H1 (cell line): ENCODE measurements around the gene DRD1. TPM values are rescaled to one million over a fixed set of nuclear protein-coding genes. Genes with fewer than 3 reads are reported as not detected.

Source experiments
- CHD7 ChIP-seq: fragments of 300-600 bp; sonication (generic); IDR thresholded peaks from 2 replicates; pipeline ENCODE4 v1.7.1; 2012; ENCODE audit warnings: low read length, moderate library complexity, mild to moderate bottlenecking, inconsistent platforms; ENCODE audit not compliant: insufficient replicate concordance
- KDM5A ChIP-seq: fragments of 200-600 bp; IDR thresholded peaks from 2 replicates; pipeline ENCODE4 v1.7.1; 2012; ENCODE audit warnings: mild to moderate bottlenecking, low read length, inconsistent platforms, mixed read lengths
- polyA plus RNA-seq, 7 experiments: library from polyadenylated mRNA; depleted of rRNA in 3 of 7; stranded (reverse) in 5 of 7; unstranded in 2 of 7; fragments of >200 nt in 5 of 7; fragments of 200-250 nt in 2 of 7; gene quantifications; 1 replicate in 5 of 7; 2 replicates in 1 of 7; 4 replicates in 1 of 7; pipeline versions ENCODE4 v1.2.1 to v1.2.3, GENCODE V29; 2011 to 2013; ENCODE audit warnings: missing spikeins in 2 of 7, mixed read lengths in 2 of 7
- total RNA-seq: library from RNA; stranded (reverse); fragmentation: NEBNext Ultra II Directional; extraction: Animal tissue kit (Norgen Biotek cat#: 25700); gene quantifications from 2 replicates; pipeline ENCODE4 v1.2.1, GENCODE V29; 2021
- TF ChIP-seq, protein P1 (sequence below): IDR thresholded peaks from 2 replicates; pipeline ENCODE4 v1.6.1; 2011; ENCODE audit warnings: low read length, improper control_type of control experiment

The DRD1 gene
- total and polyA plus RNA-seq, 2 of the 8 experiments (the other 6 are each of a cell fraction or from before 2014, with no cell fraction given) = 0.03 to 0.19 TPM

- TF ChIP-seq CHD7 (no peak), KDM5A (no peak)
- TF ChIP-seq, protein P1, sequence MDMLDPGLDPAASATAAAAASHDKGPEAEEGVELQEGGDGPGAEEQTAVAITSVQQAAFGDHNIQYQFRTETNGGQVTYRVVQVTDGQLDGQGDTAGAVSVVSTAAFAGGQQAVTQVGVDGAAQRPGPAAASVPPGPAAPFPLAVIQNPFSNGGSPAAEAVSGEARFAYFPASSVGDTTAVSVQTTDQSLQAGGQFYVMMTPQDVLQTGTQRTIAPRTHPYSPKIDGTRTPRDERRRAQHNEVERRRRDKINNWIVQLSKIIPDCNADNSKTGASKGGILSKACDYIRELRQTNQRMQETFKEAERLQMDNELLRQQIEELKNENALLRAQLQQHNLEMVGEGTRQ = no peak
Measured at GRCh38 chr5:175493260-175493659, 49.3 kb upstream of the DRD1 start (continued).
